Thymus (tissue), 11 donors: ENCODE data around the gene GABRB3. TPM values are rescaled to one million over a fixed set of nuclear protein-coding genes. Genes with fewer than 3 reads are reported as not detected.

Experiments used
- DNase-seq, 9 donors: peaks; one replicate each; pipeline ENCODE4 v3.0.0-alpha.2; 2013; ENCODE audit warnings: low spot score in 9 of 9, low read depth in 6 of 9, missing footprints in 1 of 9
- H3K27ac ChIP-seq, 2 donors: one replicate each; pipeline ENCODE4 v1.5.1; 2013; ENCODE audit warnings: control low read depth in 1 of 2, low read depth in 1 of 2, low read length in 1 of 2, mild to moderate bottlenecking in 1 of 2, moderate library complexity in 1 of 2
- H3K27me3 ChIP-seq, 2 donors: one replicate each; pipeline ENCODE4 v1.5.1; 2013; ENCODE audit warnings: low read length in 1 of 2; ENCODE audit not compliant: control insufficient read depth in 2 of 2, insufficient read depth in 1 of 2
- H3K36me3 ChIP-seq, 2 donors: one replicate each; pipeline ENCODE4 v1.5.1; 2013; ENCODE audit warnings: low read length in 1 of 2, mild to moderate bottlenecking in 1 of 2, moderate library complexity in 1 of 2; ENCODE audit not compliant: control insufficient read depth in 2 of 2, insufficient read depth in 2 of 2
- H3K4me1 ChIP-seq, 2 donors: one replicate each; pipeline ENCODE4 v1.5.1; 2013; ENCODE audit warnings: low read length in 2 of 2; ENCODE audit not compliant: control insufficient read depth in 2 of 2, insufficient read depth in 2 of 2
- H3K4me3 ChIP-seq, 2 donors: one replicate each; pipeline ENCODE4 v1.5.1; 2013; ENCODE audit warnings: low read length in 2 of 2, control low read depth in 1 of 2, mild to moderate bottlenecking in 1 of 2
- H3K9me3 ChIP-seq, 2 donors: one replicate each; pipeline ENCODE4 v1.5.1; 2013; ENCODE audit warnings: low read length in 1 of 2, mild to moderate bottlenecking in 1 of 2; ENCODE audit not compliant: control insufficient read depth in 2 of 2, insufficient read depth in 1 of 2
- WGBS: extraction: QIAGEN DNeasy Blood & Tissue Kit; methylation state at CpG from one replicate; pipeline ENCODE4 v1.1.7; 2013; 5-methylcytosine and 5-hydroxymethylcytosine counted together
- polyA plus RNA-seq: library from polyadenylated mRNA; stranded (reverse); fragments of 200-250 nt; gene quantifications from one replicate; pipeline ENCODE4 v1.2.3, GENCODE V29; 2013
- total RNA-seq: library from RNA; stranded (reverse); fragments of 120-200 nt; gene quantifications from one replicate; pipeline ENCODE4 v1.2.4, GENCODE V29; 2013
- donor health status: healthy.

GABRB3 gene
- total and polyA plus RNA-seq, 2 donors, result 1.9 to 2.8 TPM

- no peaks in the 10 kb centered on the region for H3K4me1 ChIP-seq
- no peak overlapping the region for H3K27ac ChIP-seq
- no peak for DNase-seq
Measured at GRCh38 chr15:26658290-26658689, 114.6 kb downstream of the GABRB3 start.

GRCh38 chr15:26656080-26656479 lies 116.8 kb downstream of the GABRB3 start:
- no peak for DNase-seq
- no peak overlapping the region for H3K27ac ChIP-seq
- no peaks in the 10 kb centered on the region for H3K36me3 ChIP-seq
- peaks cover 4% of the 10 kb centered on the region in 2 donors for H3K9me3 ChIP-seq
- no peak overlapping the region for H3K4me3 ChIP-seq
- no peaks in the 10 kb centered on the region for H3K4me1 ChIP-seq
- 90% methylated on average over 6 of the region's 6 CpGs for WGBS
- H3K27me3 ChIP-seq, result no peaks in the 10 kb centered on the region

More at GRCh38 chr15:26658290-26658689, 114.6 kb downstream of the GABRB3 start:
- Histone ChIP-seq H3K9me3 (peaks cover 4% of the 10 kb centered on the region in 2 donors), H3K36me3 (no peaks in the 10 kb centered on the region), H3K27me3 (no peaks in the 10 kb centered on the region), H3K4me3 (no peak overlapping the region)
- WGBS, result 83% methylated on average over 2 of the region's 2 CpGs

- WGBS, result 73% methylated on average over 1 of the region's 1 CpG
- no peaks in the 10 kb centered on the region for H3K27me3 ChIP-seq
- no peak for DNase-seq
- H3K36me3 ChIP-seq, result no peaks in the 10 kb centered on the region
- H3K27ac ChIP-seq, result no peak overlapping the region
- H3K4me1 ChIP-seq, result no peaks in the 10 kb centered on the region
- H3K9me3 ChIP-seq, result peaks cover 0 to 4% of the 10 kb centered on the region in 2 donors
- no peak overlapping the region for H3K4me3 ChIP-seq
Measured at GRCh38 chr15:26651909-26652308, 121.0 kb downstream of the GABRB3 start.

- H3K4me3 ChIP-seq, result no peak overlapping the region
- no peaks in the 10 kb centered on the region for H3K36me3 ChIP-seq
- H3K27me3 ChIP-seq, result no peaks in the 10 kb centered on the region
- WGBS, result 93% methylated on average over 6 of the region's 6 CpGs
- no peaks in the 10 kb centered on the region for H3K4me1 ChIP-seq
- DNase-seq, result no peak
- H3K27ac ChIP-seq, result no peak overlapping the region
- H3K9me3 ChIP-seq, result peaks cover 3 to 5% of the 10 kb centered on the region in 2 donors
Measured at GRCh38 chr15:26648676-26649075, 124.2 kb downstream of the GABRB3 start.

GRCh38 chr15:26644948-26645347 lies 127.9 kb downstream of the GABRB3 start:
- Histone ChIP-seq H3K4me1 (no peaks in the 10 kb centered on the region), H3K4me3 (no peak overlapping the region)

GRCh38 chr15:26641144-26641543 lies 131.7 kb downstream of the GABRB3 start:
- 90% methylated on average over 6 of the region's 6 CpGs for WGBS
- Histone ChIP-seq H3K27me3 (no peaks in the 10 kb centered on the region), H3K36me3 (no peaks in the 10 kb centered on the region), H3K27ac (no peak overlapping the region), H3K4me3 (no peak overlapping the region), H3K4me1 (no peaks in the 10 kb centered on the region), H3K9me3 (peaks cover 3 to 8% of the 10 kb centered on the region in 2 donors)
- DNase-seq, result no peak

More at GRCh38 chr15:26644948-26645347, 127.9 kb downstream of the GABRB3 start:
- H3K27ac ChIP-seq, result no peak overlapping the region
- H3K9me3 ChIP-seq, result peaks cover 3 to 5% of the 10 kb centered on the region in 2 donors
- no peaks in the 10 kb centered on the region for H3K36me3 ChIP-seq
- H3K27me3 ChIP-seq, result no peaks in the 10 kb centered on the region
- 93% methylated on average over 9 of the region's 9 CpGs for WGBS
- DNase-seq, result no peak

- H3K27ac ChIP-seq, result no peak overlapping the region
- no peak overlapping the region for H3K4me3 ChIP-seq
- peaks cover 3 to 8% of the 10 kb centered on the region in 2 donors for H3K9me3 ChIP-seq
- H3K36me3 ChIP-seq, result no peaks in the 10 kb centered on the region
- WGBS, result 94% methylated on average over 5 of the region's 5 CpGs
- H3K4me1 ChIP-seq, result no peaks in the 10 kb centered on the region
- no peaks in the 10 kb centered on the region for H3K27me3 ChIP-seq
- no peak for DNase-seq
Measured at GRCh38 chr15:26640601-26641000, 132.3 kb downstream of the GABRB3 start.

GRCh38 chr15:26639966-26640365 lies 132.9 kb downstream of the GABRB3 start:
- Histone ChIP-seq H3K9me3 (peaks cover 3 to 7% of the 10 kb centered on the region in 2 donors), H3K4me1 (no peaks in the 10 kb centered on the region), H3K36me3 (no peaks in the 10 kb centered on the region), H3K4me3 (no peak overlapping the region), H3K27me3 (no peaks in the 10 kb centered on the region), H3K27ac (no peak overlapping the region)
- DNase-seq, result no peak
- WGBS, result 74% methylated on average over 9 of the region's 9 CpGs

- H3K36me3 ChIP-seq, result no peaks in the 10 kb centered on the region
- H3K9me3 ChIP-seq, result peaks cover 1 to 11% of the 10 kb centered on the region in 2 donors
- DNase-seq, result no peak
- no peak overlapping the region for H3K27ac ChIP-seq
- H3K4me3 ChIP-seq, result no peak overlapping the region
- WGBS, result 92% methylated on average over 2 of the region's 2 CpGs
- no peaks in the 10 kb centered on the region for H3K4me1 ChIP-seq
- H3K27me3 ChIP-seq, result no peaks in the 10 kb centered on the region
Measured at GRCh38 chr15:26635614-26636013, 137.3 kb downstream of the GABRB3 start.

- Histone ChIP-seq H3K4me1 (no peaks in the 10 kb centered on the region), H3K27me3 (no peaks in the 10 kb centered on the region), H3K36me3 (no peaks in the 10 kb centered on the region), H3K4me3 (no peak overlapping the region), H3K27ac (no peak overlapping the region), H3K9me3 (peaks cover 1 to 11% of the 10 kb centered on the region in 2 donors)
- WGBS, result 78% methylated on average over 2 of the region's 2 CpGs
- DNase-seq, result no peak
Measured at GRCh38 chr15:26635105-26635504, 137.8 kb downstream of the GABRB3 start.
